Gastrocnemius medialis (tissue), 4 donors: ENCODE data around the gene TARDBP. TPM values are rescaled to one million over a fixed set of nuclear protein-coding genes. Genes with fewer than 3 reads are reported as not detected.
A peak's percentile ranks its signal among the peaks of the same experiment; 100 is the strongest.
"Not testable (repeated sequence)": the region's sequence is repeated elsewhere in the genome, so short reads cannot be mapped to it uniquely, and the experiment has no call there.

Experiments used
- ATAC-seq, 2 donors: fragments of 150-250 bp; one replicate each; pipeline ENCODE4 v1.9.1; 2016
- DNase-seq, 2 donors: peaks; one replicate each; pipeline ENCODE4 v3.0.0-alpha.2; 2019
- H3K27ac ChIP-seq, 4 donors: fragments of 200-600 bp; sonication (generic); 1 replicate in 1 of 4; 2 replicates in 3 of 4; pipeline ENCODE4 v1.5.1; 2016 to 2018; ENCODE audit warnings: mild to moderate bottlenecking in 2 of 4, moderate library complexity in 1 of 4
- H3K27me3 ChIP-seq, 3 donors: fragments of 200-600 bp; sonication (generic) in 2 of 3; 1 replicate in 1 of 3; 2 replicates in 2 of 3; pipeline versions ENCODE4 v1.5.1 to v1.6.0; 2016 to 2019; ENCODE audit warnings: mild to moderate bottlenecking in 1 of 3, moderate library complexity in 1 of 3
- H3K36me3 ChIP-seq, 2 donors: fragments of 200-600 bp; sonication (generic) in 1 of 2; one replicate each; pipeline ENCODE4 v1.5.1; 2017 to 2018
- H3K4me1 ChIP-seq, 2 donors: fragments of 200-600 bp; sonication (generic) in 1 of 2; one replicate each; pipeline ENCODE4 v1.5.1; 2016 to 2017; ENCODE audit warnings: mild to moderate bottlenecking in 2 of 2
- H3K4me3 ChIP-seq, 4 donors: fragments of 200-600 bp; sonication (generic) in 3 of 4; 1 replicate in 1 of 4; 2 replicates in 3 of 4; pipeline ENCODE4 v1.5.1; 2016 to 2019; ENCODE audit warnings: mild to moderate bottlenecking in 2 of 4
- H3K9me3 ChIP-seq, 3 donors: fragments of 200-600 bp; sonication (generic) in 2 of 3; 1 replicate in 1 of 3; 2 replicates in 2 of 3; pipeline ENCODE4 v1.5.1; 2016 to 2019
- POLR2A ChIP-seq, 2 donors: fragments of 450-650 bp; IDR thresholded peaks; one replicate each; pipeline ENCODE4 v1.6.1; 2017; ENCODE audit warnings: antibody characterized with exemption in 2 of 2, mild to moderate bottlenecking in 2 of 2, moderate library complexity in 2 of 2
- in situ Hi-C, 4 donors: fragments of 200-750 bp; cut with MboI; loops; one replicate each; pipeline versions ENCODE4 v1.15.0 to v1.8.0; 2017; ENCODE audit warnings: low sequenced_read_pairs in 4 of 4
- intact Hi-C: fragments of 100-400 bp; cut with DNase I; formaldehyde crosslinking; loops from one replicate; pipeline ENCODE4 v1.15.1; 2023; ENCODE audit warnings: low total_unique reads
- total RNA-seq, 4 donors: library from RNA; depleted of rRNA; stranded (reverse); fragments of >200 nt; gene quantifications; one replicate each; pipeline versions ENCODE4 v1.1.0 to v1.2.3, GENCODE V29; 2016
- TF ChIP-seq, protein P1 (sequence below), 5 experiments: fragments of 450-650 bp in 3 of 5; fragments of 200-600 bp in 2 of 5; sonication (generic) in 2 of 5; IDR thresholded peaks in 4 of 5; conservative IDR thresholded peaks in 1 of 5; 1 replicate in 4 of 5; 2 replicates in 1 of 5; pipeline ENCODE4 v1.5.1; 2016 to 2019; ENCODE audit warnings: antibody characterized with exemption in 5 of 5, mild to moderate bottlenecking in 3 of 5, moderate library complexity in 3 of 5

TARDBP gene
- total RNA-seq, 4 donors from 2014 or later, result 72.0 to 101 (median 85.5) TPM

DNA sequence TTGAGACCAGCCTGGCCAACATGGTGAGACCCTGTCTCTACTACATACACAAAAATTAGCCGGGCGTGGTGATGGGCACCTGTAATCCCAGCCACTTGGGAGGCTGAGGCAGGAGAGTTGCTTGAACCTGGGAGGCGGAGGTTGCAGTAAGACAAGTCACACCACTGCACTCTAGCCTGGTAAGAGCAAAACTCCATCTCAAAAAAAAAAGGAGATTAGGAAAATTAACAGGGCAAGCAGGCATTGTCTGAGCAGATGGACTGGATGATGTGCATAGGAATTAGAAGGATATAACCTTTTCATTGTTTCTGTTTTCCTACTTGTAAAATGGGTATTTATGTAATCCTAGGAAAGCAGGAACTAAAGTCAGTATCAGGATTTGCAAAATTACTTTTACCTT lies 15.6 kb downstream of the TARDBP start:
- peaks cover 0 to 55% of the 10 kb centered on the region in 2 donors for H3K36me3 ChIP-seq

DNA sequence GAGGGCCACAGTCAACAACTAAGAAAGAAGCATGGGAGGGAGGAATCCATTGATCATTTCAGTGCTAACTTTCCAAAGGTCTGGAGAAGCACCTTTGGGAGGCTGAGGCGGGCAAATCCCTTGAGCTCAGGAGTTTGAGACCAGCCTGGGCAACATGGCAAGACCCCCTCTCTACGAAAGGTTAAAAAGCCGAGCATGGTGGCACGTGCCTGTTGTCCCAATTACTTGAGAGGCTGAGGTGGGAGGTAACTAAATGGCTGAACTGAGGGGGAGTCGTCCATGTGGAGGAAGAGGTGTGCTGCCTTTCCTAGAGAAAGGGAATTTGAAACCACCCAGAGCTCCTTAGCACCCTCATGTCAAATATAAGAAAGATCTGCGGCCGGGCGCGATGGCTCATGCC lies 18.4 kb downstream of the TARDBP start:
- intact Hi-C loops (no loop called here), in situ Hi-C loops (loop anchor here in 3 of 4 donors (10.0 to 25.0 kb wide), 2 partner anchors 606 to 614 kb away; no protein-coding TSS in a partner anchor)
- H3K4me3 ChIP-seq, result no peak overlapping the region
- no peaks in the 10 kb centered on the region for H3K9me3 ChIP-seq
- H3K27me3 ChIP-seq, result no peaks in the 10 kb centered on the region
- DNase-seq (no peak), ATAC-seq (no peak)
- H3K4me1 ChIP-seq, result no peaks in the 10 kb centered on the region
- peaks cover 0 to 28% of the 10 kb centered on the region in 2 donors for H3K36me3 ChIP-seq
- H3K27ac ChIP-seq, result no peak overlapping the region
- TF ChIP-seq, protein P1, sequence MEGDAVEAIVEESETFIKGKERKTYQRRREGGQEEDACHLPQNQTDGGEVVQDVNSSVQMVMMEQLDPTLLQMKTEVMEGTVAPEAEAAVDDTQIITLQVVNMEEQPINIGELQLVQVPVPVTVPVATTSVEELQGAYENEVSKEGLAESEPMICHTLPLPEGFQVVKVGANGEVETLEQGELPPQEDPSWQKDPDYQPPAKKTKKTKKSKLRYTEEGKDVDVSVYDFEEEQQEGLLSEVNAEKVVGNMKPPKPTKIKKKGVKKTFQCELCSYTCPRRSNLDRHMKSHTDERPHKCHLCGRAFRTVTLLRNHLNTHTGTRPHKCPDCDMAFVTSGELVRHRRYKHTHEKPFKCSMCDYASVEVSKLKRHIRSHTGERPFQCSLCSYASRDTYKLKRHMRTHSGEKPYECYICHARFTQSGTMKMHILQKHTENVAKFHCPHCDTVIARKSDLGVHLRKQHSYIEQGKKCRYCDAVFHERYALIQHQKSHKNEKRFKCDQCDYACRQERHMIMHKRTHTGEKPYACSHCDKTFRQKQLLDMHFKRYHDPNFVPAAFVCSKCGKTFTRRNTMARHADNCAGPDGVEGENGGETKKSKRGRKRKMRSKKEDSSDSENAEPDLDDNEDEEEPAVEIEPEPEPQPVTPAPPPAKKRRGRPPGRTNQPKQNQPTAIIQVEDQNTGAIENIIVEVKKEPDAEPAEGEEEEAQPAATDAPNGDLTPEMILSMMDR (IDR thresholded peaks at IDR 0.05 in 4 of 5, conservative IDR thresholded peaks at IDR 0.05 in 1 of 5), result no peak
- no peak for TF ChIP-seq POLR2A (IDR thresholded peaks at IDR 0.05)

More for the DNA sequence above, 15.6 kb downstream of the TARDBP start:
- intact Hi-C loops (no loop called here), in situ Hi-C loops (loop anchor here in 1 of 4 donors (25.0 kb wide), 1 partner anchor 609 kb away; no protein-coding TSS in a partner anchor)
- H3K4me1 ChIP-seq, result no peaks in the 10 kb centered on the region
- DNase-seq (no peak), ATAC-seq (no peak)
- H3K27ac ChIP-seq, result no peak overlapping the region
- H3K27me3 ChIP-seq, result no peaks in the 10 kb centered on the region
- no peaks in the 10 kb centered on the region for H3K9me3 ChIP-seq
- H3K4me3 ChIP-seq, result no peak overlapping the region
- no peak for TF ChIP-seq POLR2A (IDR thresholded peaks at IDR 0.05)
- TF ChIP-seq, protein P1 (IDR thresholded peaks at IDR 0.05 in 4 of 5, conservative IDR thresholded peaks at IDR 0.05 in 1 of 5), result no peak

DNA sequence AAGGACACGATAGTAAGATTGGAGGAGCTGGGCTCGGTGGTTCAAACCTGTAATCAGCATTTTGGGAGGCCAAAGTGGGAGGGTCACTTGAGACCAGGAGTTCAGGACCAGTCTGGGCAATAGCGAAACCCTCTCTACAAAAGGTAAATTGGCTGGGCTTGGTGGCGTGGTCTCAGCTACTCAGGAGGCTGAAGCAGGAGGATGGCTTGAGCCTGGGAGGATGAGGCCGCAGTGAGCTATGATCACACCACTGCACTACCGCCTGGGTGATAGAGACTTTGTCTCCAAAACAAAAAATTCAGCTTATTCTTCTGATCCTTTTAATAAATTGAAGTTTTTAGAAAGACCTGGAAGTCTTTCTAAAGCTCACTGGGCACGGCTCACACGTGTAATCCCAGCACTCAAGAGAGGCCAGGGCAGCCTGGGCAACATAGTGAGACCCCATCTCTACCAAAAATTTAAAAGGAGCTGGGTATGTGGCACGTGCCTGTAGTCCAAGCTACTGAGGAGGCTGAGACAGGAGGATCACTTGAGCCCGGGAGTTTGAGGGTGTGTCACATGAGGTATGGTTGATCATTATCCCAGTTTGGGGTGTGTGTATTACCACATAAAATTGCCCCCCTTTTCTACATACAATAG lies 19.3 kb downstream of the TARDBP start:
- in situ Hi-C loops, result loop anchor here in 3 of 4 donors (10.0 to 25.0 kb wide), 2 partner anchors 606 to 613 kb away; no protein-coding TSS in a partner anchor

DNA sequence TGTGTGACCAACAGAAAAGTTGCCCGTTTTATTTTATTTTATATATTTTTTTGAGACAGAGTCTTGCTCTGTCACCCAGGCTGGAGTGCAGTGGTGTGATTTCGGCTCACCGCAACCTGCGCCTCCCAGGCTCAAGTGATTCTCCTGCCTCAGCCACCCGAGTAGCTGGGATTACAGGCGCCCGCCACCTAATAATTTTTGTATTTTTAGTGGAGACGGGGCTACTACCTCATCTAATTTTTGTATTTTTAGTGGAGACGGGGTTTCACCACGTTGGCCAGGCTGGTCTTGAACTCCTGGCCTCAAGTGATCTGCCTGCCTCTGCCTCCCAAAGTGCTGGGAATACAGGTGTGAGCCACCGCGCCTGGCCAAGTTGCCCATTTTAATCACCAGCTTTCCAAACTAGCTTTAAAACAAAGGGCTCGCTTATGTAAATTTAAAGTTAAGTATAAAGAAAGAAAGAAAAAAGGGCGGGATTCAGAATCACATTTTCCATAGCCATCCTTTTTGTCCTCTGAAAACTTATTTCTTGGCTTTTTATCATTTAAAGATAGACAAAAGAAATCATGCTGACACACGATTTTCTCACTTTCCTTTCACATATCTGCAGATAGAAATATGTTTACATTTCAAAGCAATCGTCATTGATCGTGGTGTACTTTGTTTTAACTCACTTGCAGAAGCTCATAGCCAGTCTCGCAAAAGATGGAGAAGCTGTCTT lies 24.7 kb downstream of the TARDBP start:
- not testable (repeated sequence) for H3K9me3 ChIP-seq, H3K27me3 ChIP-seq, H3K27ac ChIP-seq, H3K4me3 ChIP-seq, H3K36me3 ChIP-seq, DNase-seq, ATAC-seq
- H3K4me1 ChIP-seq, result peaks cover 8 to 10% of the 10 kb centered on the region in 2 donors
- in situ Hi-C loops (loop anchor here (5.0 to 25.0 kb wide), 3 partner anchors 600 to 608 kb away; no protein-coding TSS in a partner anchor), intact Hi-C loops (loop anchor here (1.0 kb wide), 1 partner anchor 605 kb away; no protein-coding TSS in a partner anchor)

More for the DNA sequence above, 19.3 kb downstream of the TARDBP start:
- DNase-seq (no peak), ATAC-seq (peak in 1 of 2 donors; percentile 32)
- TF ChIP-seq, protein P1 (IDR thresholded peaks at IDR 0.05 in 4 of 5, conservative IDR thresholded peaks at IDR 0.05 in 1 of 5), result no peak
- no peak overlapping the region for H3K27ac ChIP-seq
- H3K27me3 ChIP-seq, result no peaks in the 10 kb centered on the region
- no peak overlapping the region for H3K4me3 ChIP-seq
- H3K9me3 ChIP-seq, result no peaks in the 10 kb centered on the region
- H3K4me1 ChIP-seq, result no peaks in the 10 kb centered on the region
- H3K36me3 ChIP-seq, result peaks cover 0 to 20% of the 10 kb centered on the region in 2 donors
- intact Hi-C loops, result no loop called here

DNA sequence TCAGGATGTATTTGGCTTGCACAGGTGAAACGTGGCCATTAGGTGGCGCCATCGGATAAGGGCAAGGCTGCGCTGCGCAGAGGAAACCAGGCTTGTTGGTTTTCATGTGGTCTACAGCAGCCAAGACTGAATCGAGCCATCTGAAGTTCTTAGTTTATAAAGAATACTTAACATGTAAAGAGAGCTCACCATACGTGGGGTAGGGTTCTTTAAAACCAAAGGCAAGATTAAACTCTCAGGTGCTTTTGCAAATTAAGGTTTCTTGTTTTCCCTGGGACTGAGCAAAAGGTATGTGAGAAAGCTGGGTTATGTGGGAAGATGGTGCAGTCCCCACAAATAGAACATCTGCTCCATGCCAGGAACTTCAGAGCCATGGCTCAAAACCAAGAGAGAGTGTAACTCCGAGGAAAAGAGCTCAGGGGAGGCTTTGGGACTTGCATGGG lies 25.3 kb downstream of the TARDBP start:
- ATAC-seq (peak; percentile 93), DNase-seq (peak; percentile 71 to 80)
- H3K27ac ChIP-seq, result peak overlapping the region in 2 of 4 donors; percentile 30 to 56
- no peaks in the 10 kb centered on the region for H3K27me3 ChIP-seq
- intact Hi-C loops (loop anchor here (1.0 to 2.0 kb wide), 3 partner anchors 23 to 605 kb away; partner anchors contain the start of genes EXOSC10 and SRM), in situ Hi-C loops (loop anchor here (5.0 to 25.0 kb wide), 3 partner anchors 600 to 607 kb away; no protein-coding TSS in a partner anchor)
- no peaks in the 10 kb centered on the region for H3K36me3 ChIP-seq
- H3K4me3 ChIP-seq, result peak overlapping the region in 1 of 4 donors; percentile 31
- H3K4me1 ChIP-seq, result peaks cover 8 to 10% of the 10 kb centered on the region in 2 donors
- TF ChIP-seq, protein P1 (IDR thresholded peaks at IDR 0.05 in 4 of 5, conservative IDR thresholded peaks at IDR 0.05 in 1 of 5), result peak; percentile 86 to 98 (median 94)
- TF ChIP-seq POLR2A (IDR thresholded peaks at IDR 0.05), result no peak
- H3K9me3 ChIP-seq, result no peaks in the 10 kb centered on the region
